Neural cell (in vitro differentiated cells): ENCODE measurements around the gene CA6. TPM values are rescaled to one million over a fixed set of nuclear protein-coding genes. Genes with fewer than 3 reads are reported as not detected.

Source experiments
- H2AFZ ChIP-seq: fragments of 200-600, 300-800 bp; sonication (generic), shearing (Covaris generic); 2 replicates; pipeline ENCODE4 v1.6.0; 2014; ENCODE audit warnings: low read depth, mild to moderate bottlenecking, antibody characterized with exemption, low read length, moderate library complexity
- H3F3A ChIP-seq: fragments of 200-600 bp; shearing (Covaris generic); 2 replicates; pipeline ENCODE4 v1.6.1; 2016; ENCODE audit warnings: mild to moderate bottlenecking, moderate library complexity, mixed read lengths, antibody characterized with exemption, low read length; ENCODE audit not compliant: insufficient read depth, poor library complexity, severe bottlenecking
- H3K27ac ChIP-seq: fragments of 200-600, 300-800 bp; sonication (generic), shearing (Covaris generic); 2 replicates; pipeline ENCODE4 v1.5.1; 2014; ENCODE audit warnings: mild to moderate bottlenecking, low read length, moderate library complexity
- H3K27me3 ChIP-seq: fragments of 300-800, 200-600 bp; sonication (generic), shearing (Covaris generic); 2 replicates; pipeline ENCODE4 v1.6.0; 2014; ENCODE audit warnings: mild to moderate bottlenecking, low read depth, low read length, moderate library complexity; ENCODE audit not compliant: insufficient read depth
- H3K36me3 ChIP-seq: fragments of 300-800, 200-600 bp; sonication (generic), shearing (Covaris generic); 2 replicates; pipeline ENCODE4 v1.5.1; 2014; ENCODE audit warnings: mild to moderate bottlenecking, antibody characterized with exemption, low read length, moderate library complexity; ENCODE audit not compliant: insufficient read depth
- H3K4me2 ChIP-seq: fragments of 300-800, 200-600 bp; sonication (generic), shearing (Covaris generic); 2 replicates; pipeline ENCODE4 v1.6.0; 2014; ENCODE audit warnings: mild to moderate bottlenecking, low read length
- H3K4me3 ChIP-seq: fragments of 300-800, 200-600 bp; sonication (generic), shearing (Covaris generic); 2 replicates; pipeline ENCODE4 v1.5.1; 2014; ENCODE audit warnings: mild to moderate bottlenecking, low read length, moderate library complexity
- H3K79me2 ChIP-seq: fragments of 200-600 bp; shearing (Covaris generic); replicated peaks from 2 replicates; pipeline ENCODE4 v1.6.0; 2014; ENCODE audit warnings: mild to moderate bottlenecking, low read length, moderate library complexity; ENCODE audit not compliant: insufficient read depth
- H3K9ac ChIP-seq: fragments of 300-800, 200-600 bp; sonication (generic), shearing (Covaris generic); 2 replicates; pipeline ENCODE4 v1.6.1; 2016; ENCODE audit warnings: mild to moderate bottlenecking, low read length, mixed read lengths
- H3K9me2 ChIP-seq: fragments of 200-600 bp; shearing (Covaris generic); 2 replicates; pipeline ENCODE4 v1.6.1; 2016; ENCODE audit warnings: mild to moderate bottlenecking, low read length, mixed read lengths; ENCODE audit not compliant: insufficient read depth
- H3K9me3 ChIP-seq: fragments of 200-600, 300-800 bp; sonication (generic), shearing (Covaris generic); 2 replicates; pipeline ENCODE4 v1.6.1; 2016; ENCODE audit warnings: mild to moderate bottlenecking, mixed run types, low read length, moderate library complexity, mixed read lengths
- H4K20me1 ChIP-seq: fragments of 200-600 bp; shearing (Covaris generic); 2 replicates; pipeline ENCODE4 v1.6.1; 2016; ENCODE audit warnings: mild to moderate bottlenecking, mixed run types; ENCODE audit not compliant: insufficient read depth
- CTCF ChIP-seq: fragments of 450-650 bp; IDR thresholded peaks from 2 replicates; pipeline ENCODE4 v1.5.1; 2014; ENCODE audit warnings: antibody characterized with exemption, mild to moderate bottlenecking, moderate library complexity; ENCODE audit not compliant: poor library complexity, severe bottlenecking
- EP300 ChIP-seq: fragments of 450-650 bp; conservative IDR thresholded peaks from 2 replicates; pipeline ENCODE4 v1.6.1; 2014; ENCODE audit warnings: antibody characterized with exemption, mild to moderate bottlenecking, moderate library complexity; ENCODE audit not compliant: poor library complexity, severe bottlenecking
- EZH2 ChIP-seq: fragments of 200-600, 300-800 bp; shearing (Covaris generic), sonication (generic); IDR thresholded peaks from 2 replicates; pipeline ENCODE4 v1.6.1; 2014; ENCODE audit warnings: antibody characterized with exemption, low read length, borderline replicate concordance, mild to moderate bottlenecking; ENCODE audit not compliant: insufficient read depth, poor library complexity, severe bottlenecking
- MXI1 ChIP-seq: fragments of 450-650 bp; conservative IDR thresholded peaks from 2 replicates; pipeline ENCODE4 v1.6.1; 2014; ENCODE audit warnings: antibody characterized with exemption, mild to moderate bottlenecking; ENCODE audit not compliant: poor library complexity, severe bottlenecking
- POLR2AphosphoS5 ChIP-seq: IDR thresholded peaks from 2 replicates; pipeline ENCODE4 v1.6.1; 2012
- RAD21 ChIP-seq: fragments of 450-650 bp; conservative IDR thresholded peaks from 2 replicates; pipeline ENCODE4 v1.6.1; 2014; ENCODE audit warnings: antibody characterized with exemption, mild to moderate bottlenecking, moderate library complexity
- REST ChIP-seq: IDR thresholded peaks from 2 replicates; pipeline ENCODE4 v1.6.1; 2012; ENCODE audit warnings: borderline replicate concordance
- SMC3 ChIP-seq: fragments of 450-650 bp; conservative IDR thresholded peaks from 2 replicates; pipeline ENCODE4 v1.6.1; 2014; ENCODE audit warnings: antibody characterized with exemption, mild to moderate bottlenecking, moderate library complexity; ENCODE audit not compliant: poor library complexity
- TAF1 ChIP-seq: IDR thresholded peaks from 2 replicates; pipeline ENCODE4 v1.6.1; 2012; ENCODE audit warnings: low read depth
- polyA plus RNA-seq: library from polyadenylated mRNA; depleted of rRNA; stranded (reverse); fragments of >200 nt; gene quantifications from 2 replicates; pipeline ENCODE4 v1.2.3, GENCODE V29; 2014

CA6 gene
- polyA plus RNA-seq, 1 donor from 2014 or later = not detected

DNA sequence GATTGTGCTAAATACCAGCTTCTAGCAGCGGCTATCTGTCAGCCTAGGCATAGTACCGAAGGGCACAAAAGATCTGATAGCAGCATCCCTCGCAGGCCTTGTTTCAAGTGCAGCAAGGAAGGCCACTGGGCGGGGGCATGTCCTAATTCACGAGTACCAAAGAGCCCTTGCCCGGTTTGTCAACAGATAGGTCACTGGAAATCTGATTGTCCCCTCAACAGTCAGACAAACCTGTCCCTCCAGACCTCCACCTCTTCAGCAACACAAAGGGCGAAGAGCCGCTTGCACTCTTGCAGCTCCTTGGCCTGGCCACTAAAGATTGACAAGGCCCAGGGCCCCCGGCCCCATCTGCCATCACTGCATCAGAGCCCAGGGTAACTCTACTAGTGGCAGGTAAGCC is 22.7 kb upstream of the CA6 start:
- TF ChIP-seq TAF1 = no peak
- no peak for TF ChIP-seq MXI1
- no peaks in the 10 kb centered on the region for H3K27me3 ChIP-seq

DNA sequence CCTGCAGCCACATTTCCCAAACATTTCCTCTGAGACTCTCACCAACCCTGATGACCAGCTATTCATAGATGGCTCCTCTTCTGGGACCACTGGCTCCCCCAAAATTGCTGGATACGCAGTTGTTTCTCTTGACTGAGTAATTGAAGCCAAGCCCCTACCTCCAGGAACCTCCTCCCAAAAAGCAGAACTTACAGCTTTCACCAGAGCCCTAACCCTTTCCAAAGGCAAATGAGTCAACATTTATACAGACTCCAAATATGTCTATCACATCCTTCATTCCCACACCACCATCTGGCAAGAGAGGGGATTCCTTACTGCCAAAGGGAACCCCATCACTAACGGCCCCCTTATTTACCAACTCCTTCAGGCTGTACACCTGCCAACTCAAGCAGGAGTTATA is 20.3 kb upstream of the CA6 start:
- TF ChIP-seq TAF1 = no peak
- no peak for TF ChIP-seq REST
- TF ChIP-seq MXI1 = no peak
- no peak for TF ChIP-seq CTCF
- Histone ChIP-seq H4K20me1 (no peaks in the 10 kb centered on the region), H3K9me3 (no peaks in the 10 kb centered on the region), H3K79me2 (no peaks in the 10 kb centered on the region), H3K4me3 (no peak overlapping the region), H3K36me3 (no peaks in the 10 kb centered on the region), H3K4me2 (no peak overlapping the region), H3K27me3 (no peaks in the 10 kb centered on the region), H3K9me2 (no peaks in the 10 kb centered on the region), H2AFZ (no peak overlapping the region), H3F3A (no peaks in the 10 kb centered on the region), H3K9ac (no peak overlapping the region), H3K27ac (no peak overlapping the region)

More for the DNA sequence above, 22.7 kb upstream of the CA6 start:
- no peak overlapping the region for H3K9ac ChIP-seq
- H3K9me3 ChIP-seq = no peaks in the 10 kb centered on the region
- H3K27ac ChIP-seq = no peak overlapping the region
- no peak overlapping the region for H2AFZ ChIP-seq
- H3K9me2 ChIP-seq = no peaks in the 10 kb centered on the region
- H3K4me2 ChIP-seq = no peak overlapping the region
- no peaks in the 10 kb centered on the region for H4K20me1 ChIP-seq
- H3K79me2 ChIP-seq = no peaks in the 10 kb centered on the region
- H3F3A ChIP-seq = no peaks in the 10 kb centered on the region
- H3K4me3 ChIP-seq = no peak overlapping the region
- no peaks in the 10 kb centered on the region for H3K36me3 ChIP-seq

- H3K4me2 ChIP-seq = no peak overlapping the region
- no peak overlapping the region for H3K27ac ChIP-seq
- no peaks in the 10 kb centered on the region for H3K9me3 ChIP-seq
- no peaks in the 10 kb centered on the region for H3K36me3 ChIP-seq
- no peak overlapping the region for H3K4me3 ChIP-seq
- H4K20me1 ChIP-seq = no peaks in the 10 kb centered on the region
- H3K27me3 ChIP-seq = no peaks in the 10 kb centered on the region
- no peaks in the 10 kb centered on the region for H3K79me2 ChIP-seq
- TF ChIP-seq EP300 (no peak), TAF1 (no peak), RAD21 (no peak), SMC3 (no peak), CTCF (no peak), MXI1 (no peak), REST (no peak), EZH2 (no peak), POLR2AphosphoS5 (no peak)
- H3K9ac ChIP-seq = no peak overlapping the region
- no peak overlapping the region for H2AFZ ChIP-seq
- H3K9me2 ChIP-seq = no peaks in the 10 kb centered on the region
- H3F3A ChIP-seq = no peaks in the 10 kb centered on the region
Observed at GRCh38 chr1:8925960-8926359, 19.7 kb upstream of the CA6 start.
